Endothelial cell of umbilical vein (primary cell): ENCODE data around the gene CMIP. TPM values are rescaled to one million over a fixed set of nuclear protein-coding genes. Genes with fewer than 3 reads are reported as not detected.

Experiments used
- BruUV-seq: library from RNA; stranded (reverse); fragments of 400-500 nt; replicated peaks from 2 replicates; lab custom pipeline; 2021; lab: Mats Ljungman, UMichigan
- CTCF ChIA-PET: fragments of 300-600, 350-600 bp; sonication (Branson Sonifier 250); formaldehyde crosslinking; loops from one replicate; lab custom pipeline; 2021; ENCODE audit warnings: antibody characterized with exemption, inconsistent platforms; lab: Charles Lee
- POLR2A ChIA-PET: fragments of 300-600, 350-600 bp; sonication (Branson Sonifier 250); formaldehyde crosslinking; loops from one replicate; lab custom pipeline; 2021; ENCODE audit warnings: antibody characterized with exemption, inconsistent platforms; lab: Charles Lee
- DNase-seq: peaks from one replicate; pipeline ENCODE4 v3.0.0-alpha.2; 2011; ENCODE audit warnings: low read depth, low spot score
- FAIRE-seq: peaks from 2 replicates; lab custom pipeline; 2011; peaks lifted over from hg19 to GRCh38; lab: Jason Lieb, UNC
- H2AFZ ChIP-seq: 2 replicates; pipeline ENCODE4 v1.6.0; 2012; ENCODE audit warnings: low read depth, low read length, control low read depth, inconsistent platforms
- H3K27ac ChIP-seq: 2 replicates; pipeline ENCODE4 v1.5.1; 2011; ENCODE audit warnings: low read depth, mild to moderate bottlenecking, control low read depth, low read length, moderate library complexity; ENCODE audit not compliant: insufficient read depth
- H3K27me3 ChIP-seq, 2 experiments: 2 replicates each; pipeline versions ENCODE4 v1.6.0 to v1.6.1; 2011; ENCODE audit warnings: low read length in 2 of 2, mixed read lengths in 1 of 2; ENCODE audit not compliant: control insufficient read depth in 2 of 2, insufficient read depth in 2 of 2
- H3K36me3 ChIP-seq, 2 experiments: 2 replicates in 1 of 2; 3 replicates in 1 of 2; pipeline ENCODE4 v1.5.1; 2011; ENCODE audit warnings: low read length in 2 of 2, mild to moderate bottlenecking in 1 of 2, moderate library complexity in 1 of 2; ENCODE audit not compliant: control insufficient read depth in 2 of 2, insufficient read depth in 2 of 2; ENCODE audit errors: extremely low read depth in 1 of 2
- H3K4me1 ChIP-seq: 3 replicates; pipeline ENCODE4 v1.5.1; 2011; ENCODE audit warnings: mild to moderate bottlenecking, low read length; ENCODE audit not compliant: control insufficient read depth, insufficient read depth; ENCODE audit errors: extremely low read depth
- H3K4me2 ChIP-seq: 2 replicates; pipeline ENCODE4 v1.6.1; 2011; ENCODE audit warnings: low read length, control low read depth, mixed read lengths; ENCODE audit not compliant: insufficient read depth
- H3K4me3 ChIP-seq, 3 experiments: fragments of 200-600 bp in 1 of 3; sonication (generic), shearing (Covaris generic) in 1 of 3; replicated peaks in 1 of 3; 2 replicates each; pipeline ENCODE4 v1.5.1; 2011 to 2016; ENCODE audit warnings: control low read depth in 3 of 3, low read length in 3 of 3, mild to moderate bottlenecking in 2 of 3, inconsistent platforms in 1 of 3, low read depth in 1 of 3, moderate library complexity in 1 of 3; ENCODE audit not compliant: insufficient read depth in 1 of 3
- H3K79me2 ChIP-seq: 2 replicates; pipeline ENCODE4 v1.6.0; 2012; ENCODE audit warnings: low read length, inconsistent platforms; ENCODE audit not compliant: control insufficient read depth, insufficient read depth
- H3K9ac ChIP-seq: replicated peaks from 2 replicates; pipeline ENCODE3; 2011; ENCODE audit warnings: low read length, control low read depth; ENCODE audit not compliant: insufficient read depth; ENCODE audit errors: extremely low read depth
- H3K9me1 ChIP-seq: replicated peaks from 3 replicates; pipeline ENCODE4 v1.6.0; 2011; ENCODE audit warnings: mild to moderate bottlenecking, low read length; ENCODE audit not compliant: control insufficient read depth, insufficient read depth; ENCODE audit errors: extremely low read depth
- H3K9me3 ChIP-seq: replicated peaks from 2 replicates; pipeline ENCODE4 v1.5.1; 2012; ENCODE audit warnings: low read length, inconsistent platforms; ENCODE audit not compliant: control insufficient read depth, insufficient read depth
- H4K20me1 ChIP-seq: replicated peaks from 2 replicates; pipeline ENCODE3; 2011; ENCODE audit warnings: mild to moderate bottlenecking, low read length; ENCODE audit not compliant: control insufficient read depth, insufficient read depth; ENCODE audit errors: extremely low read depth
- CTCF ChIP-seq, 2 donors: IDR thresholded peaks; 1 replicate in 1 of 2; 2 replicates in 1 of 2; pipeline ENCODE4 v1.5.1; 2011; ENCODE audit warnings: low read length in 2 of 2, mild to moderate bottlenecking in 2 of 2, moderate library complexity in 2 of 2, control low read depth in 1 of 2, inconsistent platforms in 1 of 2, low read depth in 1 of 2; ENCODE audit not compliant: insufficient read depth in 1 of 2; ENCODE audit errors: extremely low read depth in 1 of 2
- EZH2 ChIP-seq: IDR thresholded peaks from 2 replicates; pipeline ENCODE4 v1.6.1; 2012; ENCODE audit warnings: borderline replicate concordance, low read depth, mild to moderate bottlenecking, moderate library complexity, low read length, inconsistent platforms; ENCODE audit not compliant: severe bottlenecking
- FOS ChIP-seq: IDR thresholded peaks from 2 replicates; pipeline ENCODE4 v1.6.1; 2011; ENCODE audit warnings: mild to moderate bottlenecking, low read length, moderate library complexity, borderline replicate concordance; ENCODE audit not compliant: insufficient read depth
- GATA2 ChIP-seq: IDR thresholded peaks from 2 replicates; pipeline ENCODE4 v1.7.0; 2011; ENCODE audit warnings: low read depth, mild to moderate bottlenecking, moderate library complexity, mixed read lengths, low read length; ENCODE audit not compliant: insufficient read length, insufficient read depth
- JUN ChIP-seq: IDR thresholded peaks from 2 replicates; pipeline ENCODE4 v1.6.1; 2011; ENCODE audit warnings: borderline replicate concordance, low read depth; ENCODE audit not compliant: insufficient read length, insufficient read depth
- MAX ChIP-seq: IDR thresholded peaks from 2 replicates; pipeline ENCODE4 v1.6.1; 2011; ENCODE audit not compliant: insufficient read depth, insufficient read length
- MYC ChIP-seq: IDR thresholded peaks from one replicate; pipeline ENCODE4 v1.6.1; 2011; ENCODE audit warnings: mild to moderate bottlenecking, low read depth, low read length
- POLR2A ChIP-seq: IDR thresholded peaks from 2 replicates; pipeline ENCODE4 v1.6.1; 2012; ENCODE audit warnings: low read depth, mild to moderate bottlenecking, control low read depth, low read length
- POLR2AphosphoS5 ChIP-seq: IDR thresholded peaks from 2 replicates; pipeline ENCODE4 v1.6.1; 2012; ENCODE audit warnings: low read depth, mild to moderate bottlenecking, control low read depth, low read length, moderate library complexity; ENCODE audit not compliant: insufficient read depth
- dilution Hi-C: fragments of 300-500 bp; cut with MboI; formaldehyde crosslinking; loops from one replicate; pipeline ENCODE4 v1.15.0; 2019; ENCODE audit warnings: low sequenced_read_pairs; ENCODE audit not compliant: extremely low pct_ligation_motif_present
- intact Hi-C: fragments of 100-400 bp; cut with micrococcal nuclease; formaldehyde crosslinking; loops from one replicate; pipeline ENCODE4 v1.10.0; 2022
- polyA plus RNA-seq, 4 experiments: library from polyadenylated mRNA; depleted of rRNA in 3 of 4; stranded (reverse) in 3 of 4; unstranded in 1 of 4; fragments of >200 nt; gene quantifications; 2 replicates each; pipeline versions ENCODE4 v1.2.1 to v1.2.3, GENCODE V29; 2011 to 2012; ENCODE audit warnings: missing spikeins in 1 of 4
- total RNA-seq: library from RNA; stranded (reverse); gene quantifications from 2 replicates; pipeline ENCODE4 v1.2.3, GENCODE V29; 2021

Gene CMIP
- total and polyA plus RNA-seq, 2 donors (not counting 3 experiments of a cell fraction or from before 2014, with no cell fraction given) = 29.0 to 101 TPM

- Histone ChIP-seq H3K9ac (no peak overlapping the region), H3K4me1 (peaks cover 66% of the 10 kb centered on the region), H3K27me3 (no peaks in the 10 kb centered on the region), H2AFZ (no peak overlapping the region), H3K9me1 (no peaks in the 10 kb centered on the region), H3K79me2 (peaks cover 46% of the 10 kb centered on the region), H3K36me3 (no peaks in the 10 kb centered on the region), H3K4me3 (no peak overlapping the region), H4K20me1 (no peaks in the 10 kb centered on the region), H3K4me2 (no peak overlapping the region), H3K9me3 (no peaks in the 10 kb centered on the region), H3K27ac (peak overlapping the region; percentile 97)
- FAIRE-seq = no peak
- ChIA-PET POLR2A (interaction anchor here (1.3 kb wide), 1 partner anchor 27 kb away, joined by 3 read pairs; no protein-coding TSS in a partner anchor), CTCF (interaction anchor here (1.0 to 1.9 kb wide), 2 partner anchors 11 to 149 kb away, joined by 4 to 6 read pairs; no protein-coding TSS in a partner anchor)
- TF ChIP-seq CTCF (IDR thresholded peaks at IDR 0.05; ENCODE audit: extremely low read depth in 1 of 2, insufficient read depth in 1 of 2, low read depth in 1 of 2, low read length in 2 of 2) (no peak), POLR2AphosphoS5 (no peak), GATA2 (no peak), FOS (no peak), EZH2 (no peak), JUN (no peak), POLR2A (no peak), MAX (no peak), MYC (no peak)
- DNase-seq = no peak
- dilution Hi-C loops (no loop called here), intact Hi-C loops (loop anchor here (1.0 to 10.0 kb wide), 3 partner anchors 43 to 582 kb away; no protein-coding TSS in a partner anchor)
- BruUV-seq = no TSS peak
Measured at GRCh38 chr16:81516478-81517149, 72.0 kb downstream of the CMIP start.
